Ovary (tissue), 3 donors: ENCODE measurements around the gene GNB1.

Experiments used
- EP300 ChIP-seq: sonication (generic); formaldehyde crosslinking; IDR thresholded peaks from one replicate; pipeline ENCODE4 v1.6.1; 2017; ENCODE audit warnings: antibody characterized with exemption
- TF ChIP-seq, protein P1 (sequence below), 3 donors: fragments of 450-650 bp in 2 of 3; fragments of 200-600 bp in 1 of 3; IDR thresholded peaks; one replicate each; pipeline versions ENCODE4 v1.5.1 to v1.8.0; 2016 to 2022; ENCODE audit warnings: antibody characterized with exemption in 3 of 3, mild to moderate bottlenecking in 1 of 3
- donor health status: DM: no; HTN: no; CAD: no.

DNA sequence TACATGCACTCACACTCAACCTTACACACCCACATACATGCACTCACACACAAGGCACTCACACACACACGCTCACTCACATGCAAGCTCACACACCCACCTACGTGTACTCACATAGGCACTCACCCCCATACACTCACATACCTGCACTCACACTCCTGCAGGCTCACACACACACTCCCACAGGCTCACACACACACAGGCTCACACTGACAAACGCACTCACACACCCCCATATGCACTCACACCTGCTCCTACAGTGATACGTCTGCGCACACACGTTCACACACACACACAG is 47.3 kb upstream of the GNB1 start:
- no peak for TF ChIP-seq EP300
- TF ChIP-seq, protein P1, sequence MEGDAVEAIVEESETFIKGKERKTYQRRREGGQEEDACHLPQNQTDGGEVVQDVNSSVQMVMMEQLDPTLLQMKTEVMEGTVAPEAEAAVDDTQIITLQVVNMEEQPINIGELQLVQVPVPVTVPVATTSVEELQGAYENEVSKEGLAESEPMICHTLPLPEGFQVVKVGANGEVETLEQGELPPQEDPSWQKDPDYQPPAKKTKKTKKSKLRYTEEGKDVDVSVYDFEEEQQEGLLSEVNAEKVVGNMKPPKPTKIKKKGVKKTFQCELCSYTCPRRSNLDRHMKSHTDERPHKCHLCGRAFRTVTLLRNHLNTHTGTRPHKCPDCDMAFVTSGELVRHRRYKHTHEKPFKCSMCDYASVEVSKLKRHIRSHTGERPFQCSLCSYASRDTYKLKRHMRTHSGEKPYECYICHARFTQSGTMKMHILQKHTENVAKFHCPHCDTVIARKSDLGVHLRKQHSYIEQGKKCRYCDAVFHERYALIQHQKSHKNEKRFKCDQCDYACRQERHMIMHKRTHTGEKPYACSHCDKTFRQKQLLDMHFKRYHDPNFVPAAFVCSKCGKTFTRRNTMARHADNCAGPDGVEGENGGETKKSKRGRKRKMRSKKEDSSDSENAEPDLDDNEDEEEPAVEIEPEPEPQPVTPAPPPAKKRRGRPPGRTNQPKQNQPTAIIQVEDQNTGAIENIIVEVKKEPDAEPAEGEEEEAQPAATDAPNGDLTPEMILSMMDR (IDR thresholded peaks at IDR 0.05) = no peak
